NCI-H510A treated with DMSO at 0.1 percent for 48 hours (cell line): Measurements from ENCODE around the gene NME1.

Experiments used
- DNase-seq: peaks from one replicate; lab custom pipeline; 2025; lab: John Stamatoyannopoulos, UW

The NME1 gene

DNA sequence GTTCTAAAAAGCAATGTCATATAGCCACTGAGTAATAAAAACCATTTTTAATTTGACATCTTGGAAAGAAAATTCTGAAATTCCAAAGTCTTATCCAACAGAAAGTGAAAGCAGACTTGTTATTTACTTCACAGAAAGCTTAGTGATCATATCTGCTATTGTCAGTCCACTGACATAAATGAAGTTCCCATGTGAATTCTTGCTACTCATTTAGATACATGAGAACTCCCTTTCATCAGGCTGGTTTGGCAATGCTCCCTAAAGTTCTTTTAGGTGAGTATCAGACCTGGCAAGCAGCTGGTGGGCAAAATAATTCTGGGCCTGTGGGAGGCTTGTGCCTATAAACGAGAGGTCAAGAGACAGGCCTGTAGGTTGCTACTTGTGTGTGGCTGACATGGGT, 36.3 kb downstream of the NME1 start:
- no peak for DNase-seq

DNA sequence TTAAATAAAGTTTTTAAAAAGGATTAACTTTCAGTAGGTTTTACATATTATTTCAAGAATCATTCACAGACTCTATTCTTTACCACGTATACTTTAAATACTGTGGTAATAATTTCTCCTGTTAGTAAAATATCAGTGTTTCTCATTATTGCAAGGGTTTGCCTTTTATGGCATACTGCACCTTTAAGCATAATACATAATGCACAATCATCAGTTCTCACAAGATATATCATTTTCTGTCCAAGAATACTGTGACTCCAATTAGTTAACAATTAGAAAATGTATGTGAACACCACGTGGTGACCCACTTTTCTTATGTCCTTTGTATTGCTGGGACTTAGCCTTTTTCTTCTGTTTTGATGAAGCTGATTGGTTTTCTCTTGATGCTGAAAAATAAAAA, 38.5 kb downstream of the NME1 start:
- no peak for DNase-seq

DNA sequence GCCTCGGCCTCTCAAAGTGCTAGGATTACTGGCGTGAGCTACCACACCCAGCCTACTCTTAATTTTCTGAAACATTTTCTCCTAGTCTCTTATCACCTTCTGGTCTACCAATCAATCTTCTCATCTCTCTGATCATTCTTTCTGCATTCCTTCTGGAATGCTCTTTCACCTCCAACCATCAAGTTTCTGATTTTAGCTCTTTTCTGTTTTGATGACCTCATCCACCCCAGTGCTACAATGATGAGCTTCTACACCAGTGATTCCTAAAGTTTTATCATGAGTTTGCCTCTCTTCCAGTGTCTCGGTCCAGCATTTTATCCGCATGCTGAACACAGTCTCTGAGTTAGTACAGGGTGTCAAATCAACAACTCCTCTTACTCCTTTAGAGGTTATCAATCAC, 44.4 kb downstream of the NME1 start:
- no peak for DNase-seq

DNA sequence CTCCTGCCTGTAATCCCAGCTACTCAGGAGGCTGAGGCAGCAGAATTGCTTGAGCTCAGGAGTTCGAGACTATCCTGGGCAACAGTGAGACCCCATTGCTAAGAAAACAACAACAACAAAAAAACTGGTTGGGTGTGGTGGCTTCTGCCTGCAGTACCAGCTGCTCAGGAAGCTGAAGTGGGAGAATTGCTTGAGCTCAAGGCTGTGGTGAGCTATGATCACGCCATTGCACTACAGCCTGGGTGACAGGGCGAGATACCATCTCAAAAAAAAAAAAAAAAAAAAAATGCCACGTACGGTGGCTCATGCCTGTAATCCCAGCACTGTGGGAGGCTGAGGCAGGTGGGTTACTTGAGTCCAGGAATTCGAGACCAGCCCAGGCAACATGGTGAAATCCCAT, 46.9 kb downstream of the NME1 start:
- no peak for DNase-seq

DNA sequence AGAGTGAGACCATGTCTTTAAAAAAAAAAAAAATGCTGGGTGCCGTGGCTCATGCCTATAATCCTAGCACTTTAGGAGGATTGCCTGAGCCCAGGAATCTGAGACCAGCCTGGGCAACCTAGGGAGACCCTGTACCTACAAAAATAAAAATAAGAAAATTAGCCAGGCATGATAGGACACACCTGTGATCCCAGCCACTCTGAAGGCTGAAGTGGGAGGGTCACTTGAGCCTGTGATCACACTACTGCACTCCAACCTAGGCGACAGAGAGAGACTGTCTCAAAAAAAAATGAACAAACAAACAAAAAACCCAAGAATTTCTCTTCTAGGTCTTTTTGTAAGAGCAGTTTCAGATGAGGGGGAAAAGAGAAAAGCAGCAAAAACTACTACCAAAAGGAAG, 47.5 kb downstream of the NME1 start:
- DNase-seq = no peak

DNA sequence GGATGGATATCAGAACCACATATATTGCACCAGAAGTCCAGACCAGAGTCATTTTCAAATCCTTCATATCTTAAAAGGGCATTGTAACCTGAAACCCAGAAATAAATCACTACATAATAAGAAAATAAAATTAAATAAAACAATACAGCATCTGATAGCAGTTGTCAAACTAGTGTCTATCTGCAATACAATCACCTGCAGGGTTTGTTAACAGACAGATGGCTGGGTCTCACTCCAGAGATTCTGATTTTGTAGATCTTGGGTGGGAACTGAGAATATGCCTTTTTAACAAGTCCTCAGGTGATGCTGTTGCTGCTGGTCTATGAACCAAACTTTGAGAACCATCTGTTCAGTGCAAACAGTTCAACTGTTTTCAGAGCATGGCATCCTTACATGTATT, 50.5 kb downstream of the NME1 start:
- DNase-seq = no peak
